HepG2 (cell line): ENCODE data around the gene SUOX.
"Not testable (repeated sequence)": the region's sequence is repeated elsewhere in the genome, so short reads cannot be mapped to it uniquely, and the experiment has no call there.

ENCODE experiments used
- ZBTB8A ChIP-seq: sonication (generic); formaldehyde crosslinking; IDR thresholded peaks from 2 replicates; pipeline ENCODE4 v1.4.0; 2020; ENCODE audit warnings: mild to moderate bottlenecking, low read depth, missing genetic modification reagents, borderline replicate concordance
- TF ChIP-seq, protein P1 (sequence below): sonication (generic); formaldehyde crosslinking; IDR thresholded peaks from 2 replicates; pipeline ENCODE4 v1.5.0; 2020; ENCODE audit warnings: mild to moderate bottlenecking, missing genetic modification reagents, moderate library complexity

DNA sequence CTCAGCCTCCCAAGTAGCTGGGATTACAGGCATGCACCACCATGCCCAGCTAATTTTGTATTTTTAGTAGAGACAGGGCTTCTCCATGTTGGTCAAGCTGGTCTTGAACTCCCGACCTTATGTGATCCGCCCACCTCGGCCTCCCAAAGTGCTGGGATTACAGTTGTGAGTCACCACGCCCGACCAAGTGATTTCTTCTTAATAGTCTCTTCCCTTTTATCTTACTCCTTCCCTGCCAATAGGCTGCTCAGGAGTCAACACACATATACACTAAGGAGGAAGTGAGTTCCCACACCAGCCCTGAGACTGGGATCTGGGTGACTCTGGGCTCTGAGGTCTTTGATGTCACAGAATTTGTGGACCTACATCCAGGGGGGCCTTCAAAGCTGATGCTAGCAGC, 6.3 kb downstream of the SUOX start:
- TF ChIP-seq ZBTB8A = not testable (repeated sequence)
- TF ChIP-seq, protein P1, sequence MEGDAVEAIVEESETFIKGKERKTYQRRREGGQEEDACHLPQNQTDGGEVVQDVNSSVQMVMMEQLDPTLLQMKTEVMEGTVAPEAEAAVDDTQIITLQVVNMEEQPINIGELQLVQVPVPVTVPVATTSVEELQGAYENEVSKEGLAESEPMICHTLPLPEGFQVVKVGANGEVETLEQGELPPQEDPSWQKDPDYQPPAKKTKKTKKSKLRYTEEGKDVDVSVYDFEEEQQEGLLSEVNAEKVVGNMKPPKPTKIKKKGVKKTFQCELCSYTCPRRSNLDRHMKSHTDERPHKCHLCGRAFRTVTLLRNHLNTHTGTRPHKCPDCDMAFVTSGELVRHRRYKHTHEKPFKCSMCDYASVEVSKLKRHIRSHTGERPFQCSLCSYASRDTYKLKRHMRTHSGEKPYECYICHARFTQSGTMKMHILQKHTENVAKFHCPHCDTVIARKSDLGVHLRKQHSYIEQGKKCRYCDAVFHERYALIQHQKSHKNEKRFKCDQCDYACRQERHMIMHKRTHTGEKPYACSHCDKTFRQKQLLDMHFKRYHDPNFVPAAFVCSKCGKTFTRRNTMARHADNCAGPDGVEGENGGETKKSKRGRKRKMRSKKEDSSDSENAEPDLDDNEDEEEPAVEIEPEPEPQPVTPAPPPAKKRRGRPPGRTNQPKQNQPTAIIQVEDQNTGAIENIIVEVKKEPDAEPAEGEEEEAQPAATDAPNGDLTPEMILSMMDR = not testable (repeated sequence)
